ENCODE measurements around the gene ITGBL1. TPM values are rescaled to one million over a fixed set of nuclear protein-coding genes. Genes with fewer than 3 reads are reported as not detected.

ITGBL1 gene
- total RNA-seq, 1 experiment from 2014 or later, result 0.22 TPM

DNA sequence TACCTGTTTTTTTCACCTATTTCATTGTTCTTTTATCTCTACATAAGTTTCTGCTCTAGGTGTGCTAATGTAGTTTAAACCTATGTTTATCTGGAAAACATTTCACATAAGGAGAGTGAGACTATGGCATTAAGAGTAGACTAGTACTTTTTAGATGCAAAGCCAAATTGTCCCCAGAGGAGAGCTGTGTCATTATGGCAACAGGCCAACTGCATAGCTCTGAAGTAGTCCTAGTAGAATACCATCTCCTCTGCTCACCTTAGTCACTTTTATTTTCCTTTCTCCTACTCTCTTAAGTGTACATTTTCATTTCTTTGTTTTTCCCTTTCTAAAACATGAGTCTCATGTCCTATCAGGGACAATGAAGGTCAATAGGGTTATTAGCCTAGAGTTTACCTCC lies 123.1 kb downstream of the ITGBL1 start:
- Mint-ChIP-seq H3K27ac (no peak overlapping the region), H3K4me3 (no peak overlapping the region), H3K4me1 (no peaks in the 10 kb centered on the region), H3K9me3 (no peaks in the 10 kb centered on the region), H3K27me3 (ENCODE audit: low read depth) (no peaks in the 10 kb centered on the region), H3K36me3 (no peaks in the 10 kb centered on the region)
- CTCF ChIA-PET, result no interaction called here
- ATAC-seq (no peak), DNase-seq (ENCODE audit: low spot score) (no peak)
- POLR2A ChIA-PET, result no interaction called here
- TF ChIP-seq ZNF219 (CRISPR knock-in tag; IDR thresholded peaks at IDR 0.05; ENCODE audit: borderline replicate concordance) (no peak), PRRX2 (CRISPR knock-in tag; IDR thresholded peaks at IDR 0.05) (no peak), TEAD1 (CRISPR knock-in tag; IDR thresholded peaks at IDR 0.05) (no peak), JUN (CRISPR knock-in tag; IDR thresholded peaks at IDR 0.05) (no peak), GRHL2 (CRISPR knock-in tag; IDR thresholded peaks at IDR 0.05; ENCODE audit: insufficient replicate concordance, severe bottlenecking) (no peak), ZNF396 (CRISPR knock-in tag; IDR thresholded peaks at IDR 0.05; ENCODE audit: borderline replicate concordance) (no peak)
- TF ChIP-seq, protein P1, sequence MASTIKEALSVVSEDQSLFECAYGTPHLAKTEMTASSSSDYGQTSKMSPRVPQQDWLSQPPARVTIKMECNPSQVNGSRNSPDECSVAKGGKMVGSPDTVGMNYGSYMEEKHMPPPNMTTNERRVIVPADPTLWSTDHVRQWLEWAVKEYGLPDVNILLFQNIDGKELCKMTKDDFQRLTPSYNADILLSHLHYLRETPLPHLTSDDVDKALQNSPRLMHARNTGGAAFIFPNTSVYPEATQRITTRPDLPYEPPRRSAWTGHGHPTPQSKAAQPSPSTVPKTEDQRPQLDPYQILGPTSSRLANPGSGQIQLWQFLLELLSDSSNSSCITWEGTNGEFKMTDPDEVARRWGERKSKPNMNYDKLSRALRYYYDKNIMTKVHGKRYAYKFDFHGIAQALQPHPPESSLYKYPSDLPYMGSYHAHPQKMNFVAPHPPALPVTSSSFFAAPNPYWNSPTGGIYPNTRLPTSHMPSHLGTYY (CRISPR knock-in tag; IDR thresholded peaks at IDR 0.05), result no peak
- TF ChIP-seq, protein P2, sequence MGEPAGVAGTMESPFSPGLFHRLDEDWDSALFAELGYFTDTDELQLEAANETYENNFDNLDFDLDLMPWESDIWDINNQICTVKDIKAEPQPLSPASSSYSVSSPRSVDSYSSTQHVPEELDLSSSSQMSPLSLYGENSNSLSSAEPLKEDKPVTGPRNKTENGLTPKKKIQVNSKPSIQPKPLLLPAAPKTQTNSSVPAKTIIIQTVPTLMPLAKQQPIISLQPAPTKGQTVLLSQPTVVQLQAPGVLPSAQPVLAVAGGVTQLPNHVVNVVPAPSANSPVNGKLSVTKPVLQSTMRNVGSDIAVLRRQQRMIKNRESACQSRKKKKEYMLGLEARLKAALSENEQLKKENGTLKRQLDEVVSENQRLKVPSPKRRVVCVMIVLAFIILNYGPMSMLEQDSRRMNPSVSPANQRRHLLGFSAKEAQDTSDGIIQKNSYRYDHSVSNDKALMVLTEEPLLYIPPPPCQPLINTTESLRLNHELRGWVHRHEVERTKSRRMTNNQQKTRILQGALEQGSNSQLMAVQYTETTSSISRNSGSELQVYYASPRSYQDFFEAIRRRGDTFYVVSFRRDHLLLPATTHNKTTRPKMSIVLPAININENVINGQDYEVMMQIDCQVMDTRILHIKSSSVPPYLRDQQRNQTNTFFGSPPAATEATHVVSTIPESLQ (CRISPR knock-in tag; IDR thresholded peaks at IDR 0.05), result no peak
- TF ChIP-seq, protein P3, sequence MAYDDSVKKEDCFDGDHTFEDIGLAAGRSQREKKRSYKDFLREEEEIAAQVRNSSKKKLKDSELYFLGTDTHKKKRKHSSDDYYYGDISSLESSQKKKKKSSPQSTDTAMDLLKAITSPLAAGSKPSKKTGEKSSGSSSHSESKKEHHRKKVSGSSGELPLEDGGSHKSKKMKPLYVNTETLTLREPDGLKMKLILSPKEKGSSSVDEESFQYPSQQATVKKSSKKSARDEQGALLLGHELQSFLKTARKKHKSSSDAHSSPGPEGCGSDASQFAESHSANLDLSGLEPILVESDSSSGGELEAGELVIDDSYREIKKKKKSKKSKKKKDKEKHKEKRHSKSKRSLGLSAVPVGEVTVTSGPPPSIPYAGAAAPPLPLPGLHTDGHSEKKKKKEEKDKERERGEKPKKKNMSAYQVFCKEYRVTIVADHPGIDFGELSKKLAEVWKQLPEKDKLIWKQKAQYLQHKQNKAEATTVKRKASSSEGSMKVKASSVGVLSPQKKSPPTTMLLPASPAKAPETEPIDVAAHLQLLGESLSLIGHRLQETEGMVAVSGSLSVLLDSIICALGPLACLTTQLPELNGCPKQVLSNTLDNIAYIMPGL (CRISPR knock-in tag; IDR thresholded peaks at IDR 0.05), result no peak

DNA sequence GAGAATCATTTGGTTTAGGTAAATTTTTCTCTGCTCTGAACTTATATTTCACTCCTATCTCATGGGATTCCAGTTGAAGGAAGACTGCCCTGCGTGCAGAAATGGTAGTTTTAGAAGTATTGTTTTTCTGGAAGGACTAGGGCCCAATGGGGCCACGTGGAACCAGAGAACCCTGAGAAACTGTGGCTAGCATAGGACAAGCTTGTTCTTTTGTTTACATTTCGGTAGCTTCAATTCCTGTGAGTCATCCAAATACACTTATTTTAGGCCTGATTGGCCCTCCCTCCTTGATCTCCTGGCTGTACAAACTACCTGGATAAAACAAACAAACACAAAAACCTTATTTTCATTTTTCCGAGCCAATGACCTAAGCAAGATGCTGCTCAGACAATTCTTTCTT lies 124.0 kb downstream of the ITGBL1 start:
- Mint-ChIP-seq H3K4me3 (no peak overlapping the region), H3K36me3 (no peaks in the 10 kb centered on the region), H3K27ac (no peak overlapping the region), H3K4me1 (no peaks in the 10 kb centered on the region), H3K27me3 (ENCODE audit: low read depth) (no peaks in the 10 kb centered on the region), H3K9me3 (no peaks in the 10 kb centered on the region)
- ChIA-PET POLR2A (no interaction called here), CTCF (no interaction called here)
- TF ChIP-seq E2F5 (CRISPR knock-in tag; IDR thresholded peaks at IDR 0.05) (no peak), NR1H2 (CRISPR knock-in tag; IDR thresholded peaks at IDR 0.05) (no peak), ATF2 (CRISPR knock-in tag; IDR thresholded peaks at IDR 0.05; ENCODE audit: borderline replicate concordance, low read depth) (no peak), ZNF232 (CRISPR knock-in tag; IDR thresholded peaks at IDR 0.05) (no peak), ZNF425 (CRISPR knock-in tag; conservative IDR thresholded peaks at IDR 0.05) (no peak), NR2C2 (CRISPR knock-in tag; IDR thresholded peaks at IDR 0.05) (no peak), GABPB1 (CRISPR knock-in tag; IDR thresholded peaks at IDR 0.05) (no peak), ETV6 (CRISPR knock-in tag; IDR thresholded peaks at IDR 0.05) (no peak), USF2 (CRISPR knock-in tag; IDR thresholded peaks at IDR 0.05) (no peak), MYBL2 (CRISPR knock-in tag; IDR thresholded peaks at IDR 0.05) (no peak), STAT6 (CRISPR knock-in tag; conservative IDR thresholded peaks at IDR 0.05; ENCODE audit: low read depth) (no peak), CREM (CRISPR knock-in tag; IDR thresholded peaks at IDR 0.05) (no peak)
- no peak for DNase-seq (ENCODE audit: low spot score)
- no peak for ATAC-seq
